ENCODE measurements around the gene COL5A1.

The COL5A1 gene

DNA sequence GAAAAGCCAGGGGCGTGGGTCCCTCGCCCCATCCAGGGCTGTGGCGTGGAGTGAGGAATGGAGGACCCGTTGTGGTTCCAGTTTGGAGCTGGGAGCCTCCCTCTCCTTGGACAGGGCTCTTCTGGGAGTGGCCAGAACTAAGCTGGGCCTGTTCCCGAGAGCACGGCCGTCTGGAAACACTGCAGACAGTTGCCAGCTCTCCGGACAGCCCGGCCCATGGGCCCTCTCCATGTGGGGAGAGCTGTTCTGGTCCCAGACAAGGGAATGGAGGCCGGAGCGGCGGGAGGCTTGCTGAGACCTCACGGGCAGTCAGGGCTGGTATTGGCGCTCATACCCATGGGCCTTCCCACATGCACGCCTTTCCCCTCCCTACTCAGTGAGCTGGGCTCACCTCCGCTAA is 193.8 kb downstream of the COL5A1 start:
- no peak for DNase-seq (ENCODE audit: low read depth in 2 of 2)

DNA sequence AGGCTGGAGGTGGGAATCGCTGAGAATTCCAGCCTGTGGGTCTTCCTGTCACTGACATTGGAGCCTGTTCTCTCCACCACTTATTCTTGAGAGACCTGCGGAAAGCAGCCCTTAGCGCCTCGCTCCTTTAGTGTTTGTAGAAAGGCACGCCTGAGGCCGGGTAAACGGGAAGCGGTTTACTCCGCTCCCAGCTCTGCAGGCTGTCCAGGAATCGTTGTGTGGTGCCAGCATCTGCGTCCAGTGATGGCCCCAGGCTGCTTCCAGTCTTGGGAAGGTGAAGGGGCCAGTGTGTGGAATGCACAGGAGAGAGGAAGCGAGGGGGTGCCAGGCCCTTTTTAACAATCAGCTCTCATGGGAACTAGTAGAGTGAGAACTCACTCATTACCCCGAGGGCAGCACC is 194.4 kb downstream of the COL5A1 start:
- no peak for DNase-seq (ENCODE audit: low read depth in 2 of 2)

DNA sequence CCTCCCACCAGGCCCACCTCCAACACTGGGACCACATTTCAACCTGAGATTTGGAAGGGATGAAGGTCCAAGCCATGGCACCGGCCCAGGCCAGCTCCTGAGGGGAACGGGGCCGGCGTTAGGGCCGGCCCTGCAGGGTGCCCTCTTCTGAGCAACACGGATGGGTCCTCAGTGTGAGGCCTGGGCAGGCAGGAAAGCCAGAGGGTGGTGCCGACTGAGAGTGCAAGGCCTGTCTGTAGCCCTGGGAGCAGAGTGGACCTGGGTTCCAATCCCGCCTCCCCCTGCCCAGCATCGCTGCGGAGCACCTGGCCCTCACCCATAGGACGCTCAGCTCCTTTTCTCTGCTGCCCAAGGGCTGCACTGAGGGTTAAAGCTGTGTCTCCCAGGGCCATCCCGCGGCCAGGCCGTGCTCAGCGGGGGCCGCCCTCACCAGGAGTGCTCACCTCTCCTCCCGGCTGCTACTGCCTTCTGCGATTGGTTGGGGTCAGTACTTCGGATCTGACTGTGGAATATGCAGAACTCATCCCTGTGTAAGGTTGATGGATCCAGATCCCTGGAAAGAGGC is 194.9 kb downstream of the COL5A1 start:
- no peak for DNase-seq (ENCODE audit: low read depth in 2 of 2)

DNA sequence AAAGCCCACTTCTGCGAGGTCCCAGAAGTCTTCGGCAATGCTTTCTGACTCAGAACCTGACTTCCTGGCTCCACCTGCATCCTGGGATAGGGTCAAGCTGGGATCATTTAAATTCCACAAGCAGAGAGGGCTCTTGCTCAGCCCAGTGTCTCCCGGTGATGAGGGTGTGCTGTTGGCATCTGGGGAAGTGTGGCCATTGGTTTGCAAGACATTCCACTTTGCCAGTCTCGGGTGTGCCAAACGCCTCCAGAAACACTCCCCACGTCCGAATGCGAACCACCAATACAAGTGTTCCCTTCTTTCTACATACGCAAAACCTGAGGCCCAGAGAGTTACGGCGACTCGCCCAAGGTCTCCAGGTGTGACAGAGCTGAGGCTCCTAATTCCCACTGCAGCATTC is 195.9 kb downstream of the COL5A1 start:
- no peak for DNase-seq (ENCODE audit: low read depth in 2 of 2)

DNA sequence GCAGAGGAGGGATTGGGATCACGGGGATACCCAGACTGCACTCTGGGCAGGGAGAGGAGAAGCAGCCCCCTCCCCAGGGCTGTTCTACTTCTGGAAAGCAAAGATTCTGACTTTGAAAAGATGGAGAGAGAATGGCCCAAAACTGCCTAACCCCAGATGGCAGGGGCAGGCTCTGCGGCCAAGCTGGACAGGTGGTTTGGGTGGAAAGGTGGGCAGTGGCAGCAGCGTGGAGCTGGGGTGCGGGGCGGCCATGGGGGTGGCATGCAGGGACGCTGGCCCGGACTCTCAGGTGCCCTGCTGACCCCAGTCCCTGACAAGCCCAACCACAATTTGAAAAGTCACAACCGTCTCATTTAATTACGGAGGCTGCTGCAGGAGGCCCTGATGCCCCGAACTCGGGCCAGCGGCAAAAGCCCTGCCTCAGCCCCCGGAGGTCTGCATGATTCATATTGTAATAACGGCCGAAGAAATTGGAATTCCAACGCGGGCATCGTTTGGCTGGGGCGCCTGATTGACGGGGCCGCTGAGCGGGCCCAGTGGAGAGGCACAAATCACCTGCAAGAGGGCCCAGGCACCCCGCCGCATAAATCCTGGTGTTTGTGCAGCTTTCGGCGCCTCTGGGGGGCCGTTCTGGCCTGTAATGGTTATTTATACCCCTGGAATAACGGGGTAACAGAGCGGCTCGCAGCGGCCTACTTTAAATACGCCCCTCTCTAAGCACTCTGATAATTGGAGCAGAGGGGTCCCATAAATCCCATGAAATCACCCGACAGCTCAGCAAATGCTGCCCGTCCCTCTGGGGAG is 197.2 kb downstream of the COL5A1 start:
- no peak for DNase-seq (ENCODE audit: low read depth in 2 of 2)

DNA sequence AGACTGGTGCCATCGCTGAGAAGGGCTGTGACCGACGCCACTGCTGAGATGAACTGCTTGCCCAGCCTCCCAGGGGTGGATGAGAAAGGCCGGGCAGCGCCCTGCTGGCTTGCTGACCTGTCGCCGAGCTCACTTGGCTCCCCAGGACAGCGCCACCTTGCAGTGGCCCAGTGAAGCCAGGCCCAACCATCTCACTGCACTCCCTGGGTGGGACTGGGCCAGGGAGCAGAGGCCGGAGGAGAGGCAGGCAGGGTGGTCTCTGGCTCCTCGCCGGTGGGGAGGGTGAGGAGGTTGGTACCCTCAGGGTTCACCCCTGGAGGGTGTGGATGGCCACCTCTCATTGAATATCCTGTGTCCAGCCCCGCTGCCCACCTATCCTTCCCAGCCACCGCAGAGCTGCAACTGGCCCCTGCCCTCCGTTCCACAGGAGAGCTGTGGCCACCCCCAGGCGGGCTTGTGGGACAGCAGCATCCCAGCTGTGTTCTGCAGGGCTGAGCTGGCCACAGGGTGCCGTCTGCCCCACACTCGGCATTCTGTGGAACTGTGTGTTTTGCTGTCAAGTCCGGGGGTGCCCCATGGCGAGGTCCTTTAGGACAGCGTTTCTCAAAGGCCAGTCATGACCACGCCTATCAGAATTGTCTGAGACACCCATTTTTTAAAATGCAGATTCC is 198.0 kb downstream of the COL5A1 start:
- DNase-seq (ENCODE audit: low read depth in 2 of 2): no peak

DNA sequence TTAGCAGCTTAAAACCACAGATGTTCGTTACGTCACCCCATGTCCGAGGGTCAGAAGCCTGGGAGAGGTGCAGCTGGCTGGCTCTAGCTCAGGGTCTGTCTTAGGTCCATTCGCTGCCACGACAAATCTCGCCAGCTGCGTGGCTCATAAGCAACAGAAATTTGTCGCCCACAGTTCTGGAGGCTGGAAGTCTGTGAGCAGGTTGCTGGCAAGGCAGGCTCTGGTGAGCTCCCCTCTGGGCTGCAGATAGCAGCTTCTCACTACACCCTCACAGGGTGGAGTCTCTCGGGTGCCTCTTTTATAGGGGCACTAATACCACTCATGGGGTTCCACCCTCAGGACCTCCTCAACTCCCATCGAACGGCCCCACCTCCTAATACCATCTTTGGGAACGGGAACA is 198.9 kb downstream of the COL5A1 start:
- DNase-seq (ENCODE audit: low read depth in 2 of 2): no peak

DNA sequence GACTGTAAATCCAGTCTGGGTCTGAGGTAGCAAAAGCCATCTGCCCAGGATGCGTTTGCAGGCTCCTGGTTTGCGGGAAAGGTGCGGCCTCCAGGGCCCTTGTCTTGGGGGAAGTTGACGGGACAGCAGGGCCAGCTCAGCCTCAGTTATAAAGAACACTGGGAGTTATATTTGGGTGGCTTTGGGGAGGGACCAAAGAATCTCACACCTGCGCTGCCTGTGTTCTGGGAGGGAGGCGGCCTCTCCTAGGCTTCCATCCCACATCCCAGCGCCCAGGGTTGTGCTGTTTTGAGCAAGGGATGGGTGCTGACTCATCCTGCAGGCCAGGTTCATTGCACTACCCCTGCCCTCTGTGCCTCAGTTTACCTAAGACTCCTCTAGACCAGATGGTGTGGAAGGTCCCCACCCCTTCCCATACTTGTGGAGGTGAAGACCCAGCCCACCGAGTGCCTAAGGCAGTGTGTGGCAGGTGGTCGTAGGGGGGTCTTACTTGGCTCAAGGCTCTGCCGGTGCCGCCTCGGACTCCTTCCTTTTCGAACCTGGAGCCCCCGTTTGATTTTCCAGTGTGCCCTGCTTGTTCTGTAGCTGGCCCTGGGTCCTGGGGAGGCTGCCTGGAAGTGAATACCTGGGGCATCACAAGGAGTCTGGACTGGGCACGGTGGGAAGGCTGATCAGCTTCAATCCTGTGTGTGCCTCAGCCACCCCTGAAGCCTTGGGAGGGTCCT is 199.7 kb downstream of the COL5A1 start:
- no peak for DNase-seq (ENCODE audit: low read depth in 2 of 2)

DNA sequence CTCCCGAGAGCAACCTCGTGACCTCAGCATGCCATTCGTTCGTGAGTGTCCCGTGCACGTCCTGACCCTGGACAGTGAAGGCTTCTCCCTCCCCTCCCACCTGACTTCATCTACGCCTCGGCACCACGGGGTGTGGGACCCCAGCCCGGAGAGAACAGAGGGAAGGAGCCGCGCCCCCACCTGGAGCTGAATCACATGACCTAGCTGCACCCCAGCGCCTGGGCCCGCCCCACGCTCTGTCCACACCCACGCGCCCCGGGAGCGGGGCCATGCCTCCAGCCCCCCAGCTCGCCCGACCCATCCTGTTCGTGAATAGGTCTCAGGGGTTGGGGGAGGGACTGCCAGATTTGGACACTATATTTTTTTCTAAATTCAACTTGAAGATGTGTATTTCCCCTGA is 200.7 kb downstream of the COL5A1 start:
- no peak for DNase-seq (ENCODE audit: low read depth in 2 of 2)

DNA sequence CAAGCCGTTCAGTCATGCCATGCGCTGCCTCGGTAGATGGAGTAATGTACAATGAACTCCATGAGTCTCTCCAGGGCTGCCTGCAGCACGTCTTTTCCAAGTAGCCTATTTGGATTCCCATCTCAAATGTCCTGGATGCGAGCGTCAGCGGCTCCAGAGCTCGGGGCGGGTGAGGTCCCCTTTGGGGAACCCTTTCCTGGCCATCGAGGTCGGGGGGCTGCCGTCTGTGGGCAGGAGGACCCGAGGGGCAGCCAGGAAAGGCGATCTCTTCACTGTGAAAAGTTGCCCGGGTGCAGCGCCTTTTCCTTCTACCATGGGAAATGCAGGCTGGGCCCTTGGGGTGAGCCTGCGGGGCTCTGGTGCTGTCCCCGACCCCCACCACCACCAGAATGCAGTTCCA is 202.1 kb downstream of the COL5A1 start:
- no peak for DNase-seq (ENCODE audit: low read depth in 2 of 2)

DNA sequence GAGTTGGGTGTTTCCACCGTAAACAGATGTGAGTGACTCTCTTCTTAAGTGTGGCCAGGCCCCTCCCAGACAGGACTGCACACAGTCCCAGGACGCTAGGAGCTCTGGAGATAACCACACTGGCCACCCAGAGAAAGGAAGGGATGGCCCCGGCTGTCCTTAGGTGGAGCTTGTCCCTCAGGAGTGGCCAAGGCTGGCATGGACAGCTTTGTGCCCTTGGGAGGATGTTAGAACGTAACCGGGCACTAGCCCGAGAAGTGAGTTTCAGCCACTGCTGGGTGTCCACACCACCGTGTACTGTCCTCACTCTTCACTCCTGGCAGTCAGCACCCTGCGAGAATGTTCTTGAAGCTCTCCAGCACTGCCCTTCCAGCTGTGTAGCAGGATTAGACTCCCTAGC is 203.2 kb downstream of the COL5A1 start:
- no peak for DNase-seq (ENCODE audit: low read depth in 2 of 2)

DNA sequence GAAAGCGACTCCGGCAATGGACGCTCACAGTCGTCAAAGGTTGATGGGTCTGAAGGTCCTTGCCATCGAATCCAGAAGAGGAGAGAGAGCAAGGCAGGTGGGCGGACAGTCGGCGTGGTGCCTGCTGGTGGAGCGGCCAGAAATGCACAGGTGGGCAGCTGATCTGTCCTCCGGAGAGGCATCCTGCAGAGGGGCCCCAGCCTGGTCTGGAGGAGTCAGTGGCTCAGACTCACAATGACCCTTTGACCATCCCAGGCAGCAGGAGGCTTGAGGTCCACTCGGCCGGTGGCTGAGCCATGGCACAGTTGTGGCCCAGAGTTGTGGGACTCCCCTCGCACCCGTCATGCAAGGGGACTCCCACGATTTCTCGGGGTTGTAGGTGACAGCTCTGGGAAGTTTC is 204.6 kb downstream of the COL5A1 start:
- no peak for DNase-seq (ENCODE audit: low read depth in 2 of 2)

DNA sequence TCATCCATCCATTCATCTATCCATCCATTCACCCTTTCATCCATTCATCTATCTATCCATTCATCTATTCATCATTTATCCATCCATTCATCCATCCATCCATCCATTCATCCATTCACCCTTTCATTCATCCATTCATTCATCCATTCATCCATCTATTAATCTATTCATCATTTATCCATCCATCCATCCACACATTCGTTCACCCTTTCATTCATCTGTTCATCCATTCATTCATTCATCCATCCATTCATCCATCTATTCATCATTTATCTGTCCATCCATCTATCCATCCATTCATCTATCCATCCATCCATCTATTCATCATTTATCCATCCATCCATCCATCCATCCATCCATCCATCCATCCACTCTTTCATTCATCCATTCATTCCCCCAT is 205.1 kb downstream of the COL5A1 start:
- DNase-seq (ENCODE audit: low read depth in 2 of 2): no peak

DNA sequence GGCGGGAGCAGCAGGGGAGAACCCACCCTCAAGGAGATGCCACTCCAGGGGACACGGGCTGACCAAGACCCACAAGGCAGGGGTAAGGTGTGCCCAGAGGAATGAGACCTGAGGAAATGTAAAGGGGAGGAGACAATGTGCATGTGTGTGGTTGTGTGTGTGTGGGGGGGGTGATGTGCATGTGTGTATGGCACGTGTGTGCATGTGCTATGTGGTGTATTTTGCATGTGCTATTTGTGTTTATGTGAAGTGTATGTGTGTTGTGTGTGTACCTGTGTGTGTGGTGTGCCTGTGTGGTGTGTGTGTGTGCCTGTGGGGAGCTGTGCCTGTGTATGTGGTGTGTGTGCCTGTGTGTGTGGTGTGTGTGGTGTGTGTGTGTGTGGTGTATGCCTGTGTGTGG is 205.5 kb downstream of the COL5A1 start:
- no peak for DNase-seq (ENCODE audit: low read depth in 2 of 2)

DNA sequence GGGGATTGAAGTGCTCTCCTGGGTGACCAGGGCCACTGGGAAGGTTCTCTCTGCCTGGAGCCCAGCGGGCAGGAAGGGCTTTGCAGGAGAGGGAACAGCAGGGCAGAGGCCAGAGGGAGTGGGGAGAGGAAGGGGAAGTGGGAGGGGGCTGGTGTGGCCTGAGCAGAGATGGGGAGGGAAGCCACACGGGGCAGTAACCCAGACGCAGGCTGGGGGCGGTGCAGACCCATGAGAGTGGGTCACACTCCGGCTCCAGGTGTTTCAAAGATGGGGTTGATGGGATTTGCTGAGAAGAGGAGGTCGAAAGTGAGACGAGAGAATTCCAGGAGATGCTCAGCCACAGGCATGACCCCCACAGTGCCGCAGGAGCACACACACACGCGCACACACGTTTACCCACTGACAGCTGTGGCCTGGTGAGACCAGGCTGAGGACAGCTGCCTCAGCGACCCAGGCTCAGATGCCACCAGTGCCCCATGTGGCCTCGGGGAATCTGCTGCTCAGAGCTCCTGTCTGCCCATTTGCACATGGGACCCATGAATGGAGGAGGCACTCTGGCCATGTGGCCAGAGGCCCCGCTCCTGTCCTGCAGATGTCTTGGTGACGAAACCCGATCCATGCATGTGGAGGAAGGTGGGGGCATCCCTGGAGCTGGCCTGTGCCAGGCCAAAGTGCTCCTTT is 206.3 kb downstream of the COL5A1 start:
- DNase-seq (ENCODE audit: low read depth in 2 of 2): no peak

DNA sequence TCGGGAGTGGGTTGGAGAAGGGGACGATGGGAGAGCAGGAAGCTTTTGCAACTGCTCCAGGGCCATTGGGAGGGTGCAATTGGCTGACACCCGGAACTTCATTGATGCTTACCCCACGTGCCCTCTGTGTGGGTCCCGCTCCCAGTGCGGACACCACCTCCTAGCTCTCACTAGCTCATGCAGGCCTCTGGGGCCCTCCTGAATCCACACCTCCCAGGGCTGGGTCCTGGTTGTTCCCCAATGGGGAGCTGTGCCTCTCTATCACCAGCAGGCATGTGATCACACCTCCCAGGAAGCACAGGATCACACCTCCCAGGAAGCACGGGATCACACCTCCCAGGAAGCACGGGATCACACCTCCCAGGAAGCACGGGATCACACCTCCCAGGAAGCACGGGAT is 206.9 kb downstream of the COL5A1 start:
- no peak for DNase-seq (ENCODE audit: low read depth in 2 of 2)

DNA sequence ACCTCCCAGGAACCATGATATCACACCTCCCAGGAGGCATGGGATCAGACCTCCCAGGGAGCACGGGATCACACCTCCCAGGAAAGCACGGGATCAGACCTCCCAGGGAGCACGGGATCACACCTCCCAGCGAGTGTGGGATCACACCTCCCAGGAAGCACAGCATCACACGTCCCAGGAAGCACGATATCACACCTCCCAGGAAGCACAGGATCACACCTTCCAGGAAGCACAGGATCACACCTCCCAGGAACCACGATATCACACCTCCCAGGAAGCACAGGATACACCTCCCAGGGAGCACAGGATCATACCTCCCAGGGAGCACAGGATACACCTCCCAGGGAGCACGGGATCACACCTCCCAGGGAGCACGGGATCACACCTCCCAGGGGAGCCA is 209.0 kb downstream of the COL5A1 start:
- no peak for DNase-seq (ENCODE audit: low read depth in 2 of 2)

DNA sequence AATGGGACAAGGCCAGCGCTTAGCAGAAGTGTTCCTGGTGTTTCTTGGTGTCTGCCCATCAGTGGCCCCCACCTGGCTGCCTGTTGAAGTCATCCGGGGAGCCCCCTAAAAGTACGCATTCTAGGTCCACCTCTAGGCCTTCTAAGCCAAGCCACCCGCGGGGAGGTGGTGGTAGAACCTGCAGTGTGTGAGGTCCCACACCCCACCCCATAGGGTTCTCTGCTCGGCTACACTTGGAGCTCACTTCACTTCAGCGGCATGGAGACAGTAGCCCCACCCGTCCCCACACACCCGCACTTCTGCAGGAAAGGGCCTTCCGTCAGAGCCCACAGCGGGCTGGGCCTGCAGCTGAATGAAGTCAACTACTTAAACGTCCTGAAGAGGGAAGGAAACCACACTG is 209.4 kb downstream of the COL5A1 start:
- no peak for DNase-seq (ENCODE audit: low read depth in 2 of 2)

DNA sequence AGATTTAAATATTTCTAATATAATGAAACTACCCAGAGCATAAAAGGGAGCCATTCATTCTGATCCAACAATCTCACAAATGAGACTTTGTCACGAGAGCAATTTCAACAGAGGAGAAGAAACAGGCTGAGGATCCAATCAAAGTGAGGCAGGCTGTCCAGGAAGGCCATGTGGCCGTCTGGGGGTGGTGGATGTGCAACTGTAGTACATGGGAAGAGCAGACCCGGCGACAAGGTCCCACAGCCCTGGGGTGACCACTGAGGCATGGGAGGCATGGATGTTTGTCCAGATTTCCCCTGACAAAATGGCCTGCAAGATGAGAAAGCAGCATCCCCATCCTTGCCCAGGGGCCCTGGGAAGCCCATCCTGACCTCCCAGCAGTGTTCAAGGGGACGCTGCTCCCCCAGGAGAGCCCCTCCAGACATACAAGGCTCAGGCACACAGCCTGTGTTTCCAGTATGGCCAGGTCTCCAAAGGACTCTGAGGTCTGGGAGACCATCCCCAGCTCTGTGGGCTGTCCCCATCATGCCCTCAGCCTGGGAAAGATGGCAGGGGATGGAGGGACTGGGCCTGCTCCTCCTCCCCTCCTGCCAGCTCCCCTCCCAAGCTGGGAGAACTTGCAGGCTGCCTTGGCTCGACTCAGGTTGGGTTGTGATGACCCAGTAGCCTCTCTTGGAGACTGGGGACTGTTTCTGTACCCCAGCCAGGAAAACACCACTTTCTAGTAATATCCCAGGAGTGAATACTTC is 211.5 kb downstream of the COL5A1 start:
- DNase-seq (ENCODE audit: low read depth in 2 of 2): no peak

DNA sequence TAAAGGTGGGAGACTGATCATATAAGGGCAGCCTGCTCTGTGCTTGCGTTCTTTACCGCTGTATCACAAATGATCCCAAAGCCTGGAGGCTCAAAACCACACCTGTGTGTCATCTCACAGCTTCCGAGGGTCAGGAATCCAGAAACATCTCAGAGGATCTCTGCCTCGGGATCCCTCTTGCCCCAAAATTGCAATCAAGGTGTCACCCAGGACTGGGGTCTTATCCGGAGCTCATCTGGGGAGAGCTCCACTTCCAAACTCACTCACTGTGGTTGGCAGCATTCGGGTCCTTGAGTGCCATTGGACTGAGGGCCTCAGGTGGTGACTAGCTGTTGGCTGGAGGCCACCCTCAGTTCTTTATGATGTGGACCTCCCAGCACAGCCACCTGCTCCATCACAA is 212.3 kb downstream of the COL5A1 start:
- DNase-seq (ENCODE audit: low read depth in 2 of 2): no peak

DNA sequence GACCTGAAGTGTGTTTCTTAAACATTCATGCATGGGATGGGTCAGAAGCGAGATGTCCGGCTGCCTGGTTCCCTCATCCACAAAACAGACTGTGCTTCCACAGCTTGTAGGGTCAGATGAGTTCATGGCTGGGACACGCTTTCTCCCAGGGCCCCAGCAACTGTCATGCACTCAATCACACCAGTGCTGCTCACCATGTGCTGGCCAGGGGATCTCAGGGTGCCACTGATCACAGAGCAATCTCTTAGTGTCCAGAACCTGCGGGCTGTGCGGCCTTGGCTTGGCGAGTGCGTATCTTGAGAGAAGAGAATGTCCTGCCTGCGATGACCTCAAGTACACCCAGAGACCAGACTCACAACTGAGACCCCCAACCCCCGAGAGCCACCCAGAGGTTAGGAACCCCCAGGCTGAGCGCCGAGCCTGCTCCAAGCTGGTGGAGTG is 213.0 kb downstream of the COL5A1 start:
- DNase-seq (ENCODE audit: low read depth in 2 of 2): no peak
